Activated B cell treated with CpG ODN at 0.5 μM for 24 hours (primary cell): Measurements from ENCODE around the gene KLK3. TPM values are rescaled to one million over a fixed set of nuclear protein-coding genes. Genes with fewer than 3 reads are reported as not detected.

Source experiments
- ATAC-seq: fragments of 200-7000 bp; cut with Tn5 transposase; one replicate; pipeline ENCODE4 v1.10.0; 2021; ENCODE audit warnings: low read depth, mild to moderate bottlenecking, moderate library complexity
- CTCF ChIA-PET: fragments of 350-600 bp; sonication (Branson Sonifier 250); formaldehyde crosslinking; loops from one replicate; lab custom pipeline; 2021; ENCODE audit warnings: antibody characterized with exemption; lab: Charles Lee
- POLR2A ChIA-PET: fragments of 350-600 bp; sonication (Branson Sonifier 250); formaldehyde crosslinking; loops from one replicate; lab custom pipeline; 2021; ENCODE audit warnings: antibody characterized with exemption; lab: Charles Lee
- DNase-seq: peaks from one replicate; pipeline ENCODE4 v3.0.0; 2022
- H3K27ac Mint-ChIP-seq: one replicate; pipeline ENCODE4 v1.8.0; 2020; ENCODE audit warnings: mixed read lengths
- H3K27me3 Mint-ChIP-seq: one replicate; pipeline ENCODE4 v1.8.0; 2021; ENCODE audit warnings: mixed read lengths
- H3K36me3 Mint-ChIP-seq: one replicate; pipeline ENCODE4 v1.8.0; 2021; ENCODE audit warnings: low read depth, mixed read lengths
- H3K4me1 Mint-ChIP-seq: one replicate; pipeline ENCODE4 v1.8.0; 2021; ENCODE audit warnings: mixed read lengths
- H3K4me3 Mint-ChIP-seq: one replicate; pipeline ENCODE4 v1.8.0; 2020; ENCODE audit warnings: mild to moderate bottlenecking, mixed read lengths
- H3K9me3 Mint-ChIP-seq: one replicate; pipeline ENCODE4 v1.8.0; 2020; ENCODE audit warnings: mixed read lengths
- CTCF ChIP-seq: fragments of 200-600 bp; IDR thresholded peaks from one replicate; pipeline ENCODE4 v1.8.0; 2022; ENCODE audit warnings: antibody characterized with exemption, mild to moderate bottlenecking
- intact Hi-C: fragments of 100-400 bp; cut with micrococcal nuclease; formaldehyde crosslinking; loops from one replicate; pipeline ENCODE4 v1.15.1; 2024
- total RNA-seq: library from RNA; stranded (reverse); gene quantifications from 2 replicates; pipeline ENCODE4 v1.2.3, GENCODE V29; 2022

KLK3 gene
- total RNA-seq, 1 donor from 2014 or later: not detected

- TF ChIP-seq CTCF: no peak
- POLR2A ChIA-PET: no interaction called here
These were observed 10.3 kb upstream of the KLK3 start for GRCh38 chr19:50844296-50844935.

GRCh38 chr19:50850738-50851137 is 4.0 kb upstream of the KLK3 start:
- no peak for TF ChIP-seq CTCF
- no peak overlapping the region for H3K27ac Mint-ChIP-seq
- intact Hi-C loops: no loop called here
- no peak for ATAC-seq
- no peak for DNase-seq
- ChIA-PET CTCF (no interaction called here), POLR2A (no interaction called here)
- H3K9me3 Mint-ChIP-seq: no peaks in the 10 kb centered on the region
- H3K4me3 Mint-ChIP-seq: no peak overlapping the region
- no peaks in the 10 kb centered on the region for H3K36me3 Mint-ChIP-seq
- peaks cover 25% of the 10 kb centered on the region for H3K27me3 Mint-ChIP-seq
- H3K4me1 Mint-ChIP-seq: no peaks in the 10 kb centered on the region

More at GRCh38 chr19:50844296-50844935, 10.3 kb upstream of the KLK3 start:
- no peaks in the 10 kb centered on the region for H3K4me1 Mint-ChIP-seq
- H3K9me3 Mint-ChIP-seq: peaks cover 19% of the 10 kb centered on the region
- no peak for DNase-seq
- intact Hi-C loops: no loop called here
- ATAC-seq: no peak
- no peak overlapping the region for H3K27ac Mint-ChIP-seq
- CTCF ChIA-PET: no interaction called here
- H3K27me3 Mint-ChIP-seq: peaks cover 7% of the 10 kb centered on the region
- H3K4me3 Mint-ChIP-seq: no peak overlapping the region
- no peaks in the 10 kb centered on the region for H3K36me3 Mint-ChIP-seq

- ATAC-seq (no peak), DNase-seq (no peak)
- intact Hi-C loops: no loop called here
- Mint-ChIP-seq H3K4me3 (no peak overlapping the region), H3K36me3 (no peaks in the 10 kb centered on the region), H3K4me1 (no peaks in the 10 kb centered on the region), H3K27me3 (peaks cover 31% of the 10 kb centered on the region), H3K9me3 (no peaks in the 10 kb centered on the region), H3K27ac (no peak overlapping the region)
- TF ChIP-seq CTCF: no peak
- ChIA-PET POLR2A (no interaction called here), CTCF (no interaction called here)
These were observed 3.1 kb upstream of the KLK3 start for GRCh38 chr19:50851620-50852019.

- H3K27ac Mint-ChIP-seq: no peak overlapping the region
- CTCF ChIA-PET: no interaction called here
These were observed 2.7 kb downstream of the KLK3 start for GRCh38 chr19:50857366-50857765.

GRCh38 chr19:50858886-50859285 is 4.2 kb downstream of the KLK3 start:
- TF ChIP-seq CTCF: no peak
- Mint-ChIP-seq H3K4me1 (no peaks in the 10 kb centered on the region), H3K36me3 (no peaks in the 10 kb centered on the region), H3K9me3 (no peaks in the 10 kb centered on the region), H3K27ac (no peak overlapping the region), H3K4me3 (no peak overlapping the region), H3K27me3 (peaks cover 58% of the 10 kb centered on the region)
- ChIA-PET CTCF (no interaction called here), POLR2A (no interaction called here)
- ATAC-seq (no peak), DNase-seq (no peak)
- intact Hi-C loops: no loop called here

More at GRCh38 chr19:50857366-50857765, 2.7 kb downstream of the KLK3 start:
- Mint-ChIP-seq H3K4me3 (no peak overlapping the region), H3K27me3 (peaks cover 50% of the 10 kb centered on the region), H3K4me1 (no peaks in the 10 kb centered on the region), H3K9me3 (no peaks in the 10 kb centered on the region), H3K36me3 (no peaks in the 10 kb centered on the region)
- no peak for TF ChIP-seq CTCF
- intact Hi-C loops: no loop called here
- ATAC-seq (no peak), DNase-seq (no peak)
- POLR2A ChIA-PET: interaction anchor here (0.6 kb wide), 1 partner anchor 39 kb away, joined by 3 read pairs; no protein-coding TSS in a partner anchor
